HCT116 (cell line): ENCODE data around the gene NDUFB2. TPM values are rescaled to one million over a fixed set of nuclear protein-coding genes. Genes with fewer than 3 reads are reported as not detected.

ENCODE experiments used
- ATAC-seq: fragments of 200-7000 bp; cut with Tn5 transposase; 2 replicates; pipeline ENCODE4 v1.9.1; 2020; ENCODE audit warnings: mild to moderate bottlenecking, moderate library complexity
- BruUV-seq: library from RNA; stranded (reverse); fragments of 400-500 nt; replicated peaks from 2 replicates; lab custom pipeline; 2021; lab: Mats Ljungman, UMichigan
- CTCF ChIA-PET: fragments of 300-600 bp; sonication (Branson Sonifier 250); formaldehyde crosslinking; loops from one replicate; lab custom pipeline; 2021; ENCODE audit warnings: antibody characterized with exemption; lab: Charles Lee
- POLR2A ChIA-PET: fragments of 300-600, 350-600 bp; sonication (Branson Sonifier 250); formaldehyde crosslinking; loops from one replicate; lab custom pipeline; 2021; ENCODE audit warnings: antibody characterized with exemption; lab: Charles Lee
- RAD21 ChIA-PET, 2 experiments: fragments of 300-600 bp; sonication (Branson Sonifier 250); formaldehyde crosslinking; loops; one replicate each; lab custom pipeline; 2023; ENCODE audit warnings: low total read pairs in 2 of 2; ENCODE audit not compliant: uncharacterized antibody in 2 of 2, unreplicated experiment in 2 of 2, low non-redundant PET in 1 of 2; lab: Charles Lee
- DNase-seq: peaks from one replicate; pipeline ENCODE4 v3.0.0-alpha.2; 2010; ENCODE audit warnings: low read depth, low spot score
- H2AFZ ChIP-seq: fragments of 200-600 bp; shearing (Covaris generic), sonication (generic); 2 replicates; pipeline ENCODE4 v1.6.1; 2017; ENCODE audit warnings: low read depth, mixed run types, mixed read lengths, antibody characterized with exemption, low read length; ENCODE audit not compliant: poor library complexity, severe bottlenecking
- H3K27ac ChIP-seq: 2 replicates; pipeline ENCODE4 v1.5.1; 2012; ENCODE audit warnings: low read depth, low read length
- H3K27me3 ChIP-seq: fragments of 200-600 bp; sonication (generic); 2 replicates; pipeline ENCODE4 v1.6.1; 2016; ENCODE audit warnings: mixed run types, low read length, mixed read lengths; ENCODE audit not compliant: insufficient read depth
- H3K36me3 ChIP-seq, 2 experiments: fragments of 200-500 bp in 1 of 2; fragments of 200-600 bp in 1 of 2; sonication (Bioruptor generic) in 1 of 2; sonication (generic) in 1 of 2; 2 replicates each; pipeline versions ENCODE4 v1.5.1 to v1.6.1; 2014 to 2016; ENCODE audit warnings: low read length in 2 of 2, inconsistent platforms in 1 of 2, mixed read lengths in 1 of 2, mixed run types in 1 of 2; ENCODE audit not compliant: insufficient read depth in 2 of 2, control insufficient read depth in 1 of 2
- H3K4me1 ChIP-seq, 2 experiments: fragments of 200-600 bp in 1 of 2; sonication (generic) in 1 of 2; 2 replicates each; pipeline versions ENCODE4 v1.5.1 to v1.6.1; 2012 to 2017; ENCODE audit warnings: low read length in 2 of 2, inconsistent platforms in 1 of 2, mild to moderate bottlenecking in 1 of 2, mixed read lengths in 1 of 2, mixed run types in 1 of 2, moderate library complexity in 1 of 2; ENCODE audit not compliant: insufficient read depth in 2 of 2, control insufficient read depth in 1 of 2
- H3K4me2 ChIP-seq: fragments of 200-600 bp; sonication (generic); 2 replicates; pipeline ENCODE4 v1.6.1; 2017; ENCODE audit warnings: mixed run types, low read length, mixed read lengths
- H3K4me3 ChIP-seq, 2 experiments: fragments of 200-600 bp in 1 of 2; sonication (generic) in 1 of 2; replicated peaks in 1 of 2; 2 replicates each; pipeline ENCODE4 v1.5.1; 2011 to 2016; ENCODE audit warnings: low read length in 2 of 2, control low read depth in 1 of 2, low read depth in 1 of 2, mild to moderate bottlenecking in 1 of 2, mixed read lengths in 1 of 2, mixed run types in 1 of 2
- H3K79me2 ChIP-seq: fragments of 200-600 bp; sonication (generic); 2 replicates; pipeline ENCODE4 v1.6.1; 2017; ENCODE audit warnings: mild to moderate bottlenecking, mixed run types, low read length, moderate library complexity, mixed read lengths; ENCODE audit not compliant: insufficient read depth
- H3K9ac ChIP-seq: fragments of 200-600 bp; sonication (generic); 2 replicates; pipeline ENCODE4 v1.6.1; 2016; ENCODE audit warnings: low read length, mixed read lengths
- H3K9me2 ChIP-seq: fragments of 200-600 bp; sonication (generic), shearing (Covaris generic); 2 replicates; pipeline ENCODE4 v1.6.1; 2017; ENCODE audit warnings: mixed run types, mild to moderate bottlenecking, moderate library complexity; ENCODE audit not compliant: insufficient read depth
- H3K9me3 ChIP-seq, 2 experiments: fragments of 200-500 bp in 1 of 2; fragments of 200-600 bp in 1 of 2; sonication (Bioruptor generic) in 1 of 2; sonication (generic) in 1 of 2; 2 replicates each; pipeline ENCODE4 v1.6.1; 2014 to 2017; ENCODE audit warnings: low read length in 2 of 2, mixed read lengths in 2 of 2, inconsistent platforms in 1 of 2, low read depth in 1 of 2, mild to moderate bottlenecking in 1 of 2, mixed run types in 1 of 2, moderate library complexity in 1 of 2; ENCODE audit not compliant: control insufficient read depth in 1 of 2, insufficient read depth in 1 of 2
- H4K20me1 ChIP-seq: fragments of 200-600 bp; sonication (generic), shearing (Covaris generic); 2 replicates; pipeline ENCODE4 v1.6.1; 2017; ENCODE audit warnings: mixed run types, mild to moderate bottlenecking, moderate library complexity; ENCODE audit not compliant: insufficient read depth
- ATF3 ChIP-seq: IDR thresholded peaks from 2 replicates; pipeline ENCODE4 v1.6.1; 2012
- CBX3 ChIP-seq: IDR thresholded peaks from 2 replicates; pipeline ENCODE4 v1.6.1; 2012; ENCODE audit warnings: low read depth
- CEBPB ChIP-seq: IDR thresholded peaks from 2 replicates; pipeline ENCODE4 v1.6.1; 2012; ENCODE audit warnings: low read depth
- CTCF ChIP-seq, 3 experiments: fragments of 200-600 bp in 1 of 3; sonication (generic) in 1 of 3; IDR thresholded peaks in 2 of 3; conservative IDR thresholded peaks in 1 of 3; 2 replicates each; pipeline ENCODE4 v1.5.1; 2012 to 2017; ENCODE audit warnings: low read depth in 2 of 3, low read length in 2 of 3, antibody characterized with exemption in 1 of 3, borderline replicate concordance in 1 of 3, control low read depth in 1 of 3, mild to moderate bottlenecking in 1 of 3, mixed read lengths in 1 of 3, mixed run types in 1 of 3, moderate library complexity in 1 of 3; ENCODE audit not compliant: insufficient read depth in 1 of 3
- EGR1 ChIP-seq: IDR thresholded peaks from 2 replicates; pipeline ENCODE4 v1.6.1; 2012; ENCODE audit warnings: low read depth
- ELF1 ChIP-seq: IDR thresholded peaks from 2 replicates; pipeline ENCODE4 v1.6.1; 2012; ENCODE audit warnings: low read depth, borderline replicate concordance
- JUND ChIP-seq: IDR thresholded peaks from 2 replicates; pipeline ENCODE4 v1.6.1; 2012
- MAX ChIP-seq: IDR thresholded peaks from 2 replicates; pipeline ENCODE4 v1.6.1; 2012
- POLR2AphosphoS5 ChIP-seq: IDR thresholded peaks from 2 replicates; pipeline ENCODE4 v1.6.1; 2011; ENCODE audit warnings: mild to moderate bottlenecking, low read depth, low read length, moderate library complexity
- REST ChIP-seq: IDR thresholded peaks from 2 replicates; pipeline ENCODE4 v1.6.1; 2012; ENCODE audit warnings: low read depth
- SIN3A ChIP-seq: IDR thresholded peaks from 2 replicates; pipeline ENCODE4 v1.6.1; 2012; ENCODE audit warnings: low read depth
- TCF7L2 ChIP-seq: IDR thresholded peaks from 2 replicates; pipeline ENCODE4 v1.7.0; 2011; ENCODE audit warnings: borderline replicate concordance, inconsistent platforms; ENCODE audit not compliant: insufficient read depth, insufficient read length; ENCODE audit errors: extremely low read depth
- YY1 ChIP-seq: IDR thresholded peaks from 2 replicates; pipeline ENCODE4 v1.6.1; 2011; ENCODE audit warnings: low read length, low read depth, moderate library complexity, mild to moderate bottlenecking; ENCODE audit not compliant: insufficient replicate concordance; ENCODE audit errors: extremely low read depth
- ZBTB33 ChIP-seq: IDR thresholded peaks from 2 replicates; pipeline ENCODE4 v1.6.1; 2011; ENCODE audit warnings: mild to moderate bottlenecking, low read length, moderate library complexity; ENCODE audit not compliant: insufficient replicate concordance; ENCODE audit errors: extremely low read depth
- ZFX ChIP-seq: fragments of 450-650 bp; IDR thresholded peaks from 2 replicates; pipeline ENCODE4 v1.6.1; 2017
- intact Hi-C: fragments of 100-400 bp; cut with micrococcal nuclease; formaldehyde crosslinking; loops from 2 replicates; pipeline ENCODE4 v1.10.0; 2022
- total RNA-seq: library from RNA; stranded (reverse); gene quantifications from one replicate; pipeline ENCODE4 v1.2.1, GENCODE V29; 2021; ENCODE audit not compliant: unreplicated experiment

NDUFB2 gene
- total RNA-seq, 1 experiment from 2014 or later = 143 TPM

GRCh38 chr7:140689199-140690152, 7.0 kb upstream of the NDUFB2 start:
- Histone ChIP-seq H3K4me3 (no peak overlapping the region), H3K79me2 (no peaks in the 10 kb centered on the region), H3K27ac (no peak overlapping the region), H3K9ac (no peak overlapping the region), H3K4me2 (no peak overlapping the region), H3K9me2 (no peaks in the 10 kb centered on the region), H2AFZ (no peak overlapping the region), H4K20me1 (no peaks in the 10 kb centered on the region), H3K36me3 (peaks cover 0 to 4% of the 10 kb centered on the region in 2 experiments; a peak in 1 of 4 replicates), H3K27me3 (no peaks in the 10 kb centered on the region), H3K4me1 (no peaks in the 10 kb centered on the region), H3K9me3 (no peaks in the 10 kb centered on the region)
- RAD21 ChIA-PET = no interaction called here
- TF ChIP-seq ELF1 (no peak), CBX3 (no peak), ZBTB33 (no peak), MAX (no peak), EGR1 (no peak), ZFX (no peak), CEBPB (no peak), ATF3 (no peak), YY1 (no peak), POLR2AphosphoS5 (no peak), JUND (no peak), SIN3A (no peak), TCF7L2 (no peak), REST (no peak), CTCF (IDR thresholded peaks at IDR 0.05 in 2 of 3, conservative IDR thresholded peaks at IDR 0.05 in 1 of 3; ENCODE audit: borderline replicate concordance in 1 of 3, insufficient read depth in 1 of 3, low read depth in 2 of 3, low read length in 2 of 3) (no peak)
- CTCF ChIA-PET = no interaction called here
- BruUV-seq = no TSS peak
- POLR2A ChIA-PET = no interaction called here
- DNase-seq (no peak), ATAC-seq (no peak)
- intact Hi-C loops = no loop called here
